Measurements from ENCODE around the gene CARD9. TPM values are rescaled to one million over a fixed set of nuclear protein-coding genes. Genes with fewer than 3 reads are reported as not detected.
"Not testable (repeated sequence)": the region's sequence is repeated elsewhere in the genome, so short reads cannot be mapped to it uniquely, and the experiment has no call there.

The CARD9 gene
- total RNA-seq, 1 donor from 2014 or later = 4.3 TPM

DNA sequence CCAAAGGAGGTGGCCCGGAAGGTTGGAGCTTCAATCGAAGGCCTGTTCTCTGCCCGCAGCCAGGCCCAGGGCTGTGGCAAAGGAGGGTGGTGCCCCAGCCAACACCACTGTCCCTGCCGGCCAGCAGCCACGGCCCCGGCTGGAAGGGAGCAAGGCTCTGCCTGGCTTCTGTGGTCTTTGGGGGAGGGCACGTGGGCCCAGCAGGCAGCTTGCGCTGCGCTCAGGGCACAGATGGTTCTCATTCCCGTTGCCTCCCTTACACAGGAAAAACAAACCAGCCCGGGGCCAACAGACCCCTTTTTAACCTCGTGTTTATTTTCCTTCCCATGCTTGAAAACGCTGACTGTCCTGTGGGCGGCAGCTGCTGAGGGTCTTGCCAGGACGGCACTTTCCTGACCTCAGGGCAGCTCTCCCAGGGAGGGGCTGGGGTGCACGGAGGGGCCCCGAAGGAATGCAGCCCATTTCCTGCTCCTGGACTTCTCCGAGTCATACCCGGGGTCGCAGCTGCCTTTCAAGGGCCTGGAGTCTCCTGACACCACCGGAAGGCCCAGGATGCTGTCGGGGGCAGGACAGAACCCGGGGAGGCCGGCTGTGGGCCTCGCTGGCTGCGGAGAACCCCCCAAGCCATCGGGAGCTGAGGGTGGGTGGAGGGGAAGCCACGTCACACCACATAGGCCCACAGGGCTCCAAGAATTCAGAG, 47.3 kb downstream of the CARD9 start:
- no peak for DNase-seq (ENCODE audit: low spot score)

DNA sequence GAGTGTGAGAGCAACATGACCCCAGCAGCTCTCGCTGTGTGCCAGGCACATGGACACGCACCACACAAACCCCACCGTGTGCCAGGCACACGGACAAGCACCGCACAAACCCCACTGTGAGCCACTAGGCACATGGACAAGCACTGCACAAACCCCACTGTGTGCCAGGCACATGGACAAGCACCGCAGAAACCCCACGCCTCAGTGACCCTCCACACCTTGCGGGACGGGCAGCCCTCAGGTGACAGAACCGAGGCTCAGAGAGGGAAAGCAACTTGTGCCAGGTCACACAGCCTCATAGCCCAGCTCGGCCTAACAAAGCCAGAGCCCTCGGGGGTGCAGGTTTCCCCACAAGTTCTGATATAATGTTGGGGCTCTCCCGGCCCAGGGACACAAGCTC, 48.1 kb downstream of the CARD9 start:
- no peak for DNase-seq (ENCODE audit: low spot score)

DNA sequence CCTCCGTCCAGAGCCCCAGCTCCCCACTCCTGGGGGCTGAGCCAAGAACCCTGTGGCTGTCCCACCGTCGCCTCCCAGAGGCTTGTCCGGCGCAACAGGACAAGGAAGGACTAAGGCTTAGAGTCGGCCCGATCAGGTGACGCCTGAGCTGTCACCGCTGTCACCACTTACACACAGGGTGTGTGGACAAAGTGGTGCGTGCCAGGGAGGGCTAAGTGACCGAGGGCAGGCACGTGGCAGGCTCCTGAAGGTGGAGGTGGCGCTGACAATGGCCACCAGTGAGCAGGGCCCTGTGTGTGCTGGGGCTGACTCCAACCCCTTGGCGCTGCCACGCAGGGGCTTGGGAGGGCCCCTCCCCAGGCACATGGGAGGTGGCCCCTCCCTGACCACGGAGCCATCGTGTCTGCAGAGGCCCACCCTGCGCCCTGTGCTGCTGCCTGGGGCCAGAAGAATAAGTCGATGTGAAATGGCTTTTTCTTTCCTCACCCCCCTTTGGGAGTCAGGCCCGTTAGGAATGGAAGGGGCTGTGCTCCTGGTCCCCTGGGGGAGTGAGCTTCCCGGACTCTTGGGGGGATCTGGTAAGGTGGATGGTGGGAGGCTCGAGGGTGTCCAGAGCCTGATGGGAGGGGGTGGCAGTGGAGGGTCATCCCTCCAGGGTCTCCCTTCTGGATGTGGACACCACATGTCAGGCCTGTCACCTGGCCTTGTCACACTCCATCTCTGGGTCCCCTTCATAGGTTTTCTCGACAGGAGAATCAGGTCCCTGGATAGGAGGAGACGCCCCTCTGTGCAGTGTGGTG, 48.8 kb downstream of the CARD9 start:
- DNase-seq (ENCODE audit: low spot score) = no peak

DNA sequence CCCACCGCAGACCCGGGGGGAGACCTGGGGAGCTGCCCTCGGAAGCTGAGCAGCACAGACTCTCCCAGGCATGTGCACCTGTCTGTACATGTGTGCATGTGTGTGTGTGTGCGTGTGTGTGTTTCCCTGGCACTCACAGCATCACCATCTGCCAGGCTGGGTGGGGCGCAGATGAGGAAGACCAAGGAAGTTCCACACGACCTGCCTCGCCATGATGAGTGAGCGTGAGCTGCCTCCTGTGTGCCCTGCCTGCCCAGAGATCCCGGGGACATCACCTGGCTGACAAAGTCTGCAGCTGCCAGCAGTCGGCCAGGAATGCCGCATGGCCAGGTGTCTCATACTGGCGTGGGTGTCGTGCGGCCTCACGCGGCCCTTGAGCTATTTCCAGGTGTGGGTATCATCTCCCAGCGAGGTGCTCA, 50.1 kb downstream of the CARD9 start:
- no peak for DNase-seq (ENCODE audit: low spot score)

DNA sequence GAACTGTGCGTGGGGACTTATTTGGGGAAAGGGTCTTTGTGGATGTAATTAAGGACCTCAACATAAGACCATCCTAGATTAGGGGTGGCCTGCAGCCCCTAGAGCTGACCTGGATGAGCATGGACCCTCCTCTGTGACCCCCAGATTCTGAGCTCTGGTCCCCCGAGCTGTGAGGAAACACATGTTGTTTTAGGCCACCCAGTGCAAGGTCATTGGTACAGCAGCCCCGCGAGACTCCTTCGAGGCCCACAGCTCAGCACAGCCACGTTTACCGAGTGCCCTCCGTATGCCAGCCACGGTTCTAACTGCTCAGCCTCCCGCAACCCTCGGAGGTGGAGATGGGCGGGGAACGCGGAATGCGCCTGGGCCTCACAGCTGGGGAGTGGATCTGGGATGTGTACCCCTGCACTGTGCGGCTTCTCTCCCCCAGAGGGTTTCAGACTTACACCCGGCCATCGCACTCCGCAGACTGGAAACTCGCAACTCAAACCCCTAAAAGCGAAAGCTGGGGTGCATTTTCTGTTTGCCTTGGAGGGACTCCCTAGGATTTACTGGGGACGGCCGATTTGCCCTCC, 50.6 kb downstream of the CARD9 start:
- DNase-seq (ENCODE audit: low spot score) = no peak

DNA sequence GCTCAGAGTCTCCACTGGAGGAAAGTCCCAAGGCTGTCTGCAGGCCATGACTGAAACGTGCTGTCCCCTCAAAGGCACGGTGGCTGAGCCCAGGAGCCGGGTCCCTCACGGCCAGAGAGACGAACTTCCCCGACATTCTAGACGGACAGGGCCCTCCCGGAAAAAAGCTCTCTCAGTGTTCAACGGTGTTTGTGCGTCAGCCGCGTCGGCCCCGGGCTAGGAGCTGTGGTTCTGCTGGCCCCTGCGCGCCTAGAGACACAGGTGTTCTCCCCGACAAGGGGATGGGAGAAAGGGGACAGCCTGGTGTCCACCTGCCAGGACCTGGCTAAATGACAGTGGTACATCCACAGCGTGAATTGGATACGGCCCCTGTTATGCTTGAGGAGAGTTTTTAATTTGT, 51.9 kb downstream of the CARD9 start:
- DNase-seq (ENCODE audit: low spot score) = no peak

DNA sequence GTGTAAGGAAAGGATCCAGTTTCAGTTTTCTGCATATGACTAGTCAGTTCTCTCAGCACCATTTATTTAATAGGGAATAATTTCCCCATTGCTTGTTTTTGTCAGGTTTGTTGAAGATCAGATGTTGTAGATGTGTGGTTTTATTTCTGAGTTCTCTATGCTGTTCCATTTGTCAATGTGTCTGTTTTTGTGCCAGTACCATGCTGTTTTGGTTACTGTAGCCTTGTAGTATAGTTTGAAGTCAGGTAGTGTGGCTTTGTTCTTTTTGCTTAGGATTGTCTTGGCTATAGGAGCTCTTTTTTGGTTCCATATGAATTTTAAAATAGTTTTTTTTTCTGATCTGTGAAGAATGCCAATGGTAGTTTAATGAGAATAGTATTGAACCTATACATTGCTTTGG, 52.5 kb downstream of the CARD9 start:
- DNase-seq (ENCODE audit: low spot score) = not testable (repeated sequence)

DNA sequence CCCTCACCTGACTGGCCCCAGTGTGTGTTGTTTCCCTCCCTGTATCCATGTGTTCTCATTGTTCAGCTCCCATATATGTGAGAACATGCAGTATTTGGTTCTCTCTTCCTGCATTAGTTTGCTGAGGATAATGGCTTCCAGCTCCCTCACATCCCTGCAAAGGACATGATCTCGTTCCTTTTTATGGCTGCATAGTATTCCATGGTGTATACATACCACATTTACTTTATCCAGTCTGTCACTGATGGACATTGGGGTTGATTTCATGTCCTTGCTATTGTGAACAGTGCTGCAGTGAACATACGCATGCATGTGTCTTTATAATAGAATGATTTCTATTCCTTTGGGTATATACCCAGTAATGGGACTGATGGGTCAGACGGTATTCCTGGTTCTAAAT, 53.5 kb downstream of the CARD9 start:
- not testable (repeated sequence) for DNase-seq (ENCODE audit: low spot score)

DNA sequence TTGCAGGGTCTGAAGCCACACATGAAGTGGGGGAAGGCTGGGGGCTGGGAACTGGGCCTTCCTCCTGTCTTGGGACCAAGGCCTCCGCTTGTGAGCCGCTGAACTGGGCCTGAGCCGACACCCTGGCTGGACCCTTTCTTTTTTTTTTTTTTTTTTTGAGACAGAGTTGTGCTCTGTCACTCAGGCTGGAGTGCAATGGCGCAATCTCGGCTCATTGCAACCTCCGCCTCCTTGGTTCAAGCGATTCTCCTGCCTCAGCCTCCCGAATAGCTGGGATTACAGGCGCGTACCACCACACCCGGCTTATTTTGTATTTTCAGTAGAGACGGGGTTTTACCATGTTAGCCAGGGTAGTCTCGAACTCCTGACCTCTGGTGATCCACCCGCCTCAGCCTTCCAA, 54.2 kb downstream of the CARD9 start:
- not testable (repeated sequence) for DNase-seq (ENCODE audit: low spot score)

DNA sequence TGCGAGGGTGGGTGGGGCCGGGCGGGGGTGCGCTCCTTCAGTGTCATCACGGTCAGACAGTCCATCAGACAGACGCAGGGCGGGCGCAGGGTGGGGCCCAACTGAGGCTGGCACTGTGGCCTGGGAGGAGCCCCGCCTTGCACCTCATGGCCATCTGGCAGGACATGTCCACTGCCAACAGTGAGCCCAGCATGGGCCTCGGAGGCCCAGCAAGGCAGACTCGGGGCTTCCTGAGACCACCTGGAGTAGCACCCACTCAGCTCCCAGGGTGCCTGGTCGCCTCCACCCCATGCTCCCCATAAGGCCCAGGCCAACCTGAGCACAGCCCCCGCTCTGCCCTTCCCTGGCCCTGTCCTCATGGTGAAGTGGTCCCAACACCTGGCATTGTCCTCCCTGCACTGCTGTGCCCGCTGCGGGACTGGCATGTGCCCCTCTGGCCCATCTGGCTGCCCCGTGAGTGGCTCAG, 54.7 kb downstream of the CARD9 start:
- no peak for DNase-seq (ENCODE audit: low spot score)

DNA sequence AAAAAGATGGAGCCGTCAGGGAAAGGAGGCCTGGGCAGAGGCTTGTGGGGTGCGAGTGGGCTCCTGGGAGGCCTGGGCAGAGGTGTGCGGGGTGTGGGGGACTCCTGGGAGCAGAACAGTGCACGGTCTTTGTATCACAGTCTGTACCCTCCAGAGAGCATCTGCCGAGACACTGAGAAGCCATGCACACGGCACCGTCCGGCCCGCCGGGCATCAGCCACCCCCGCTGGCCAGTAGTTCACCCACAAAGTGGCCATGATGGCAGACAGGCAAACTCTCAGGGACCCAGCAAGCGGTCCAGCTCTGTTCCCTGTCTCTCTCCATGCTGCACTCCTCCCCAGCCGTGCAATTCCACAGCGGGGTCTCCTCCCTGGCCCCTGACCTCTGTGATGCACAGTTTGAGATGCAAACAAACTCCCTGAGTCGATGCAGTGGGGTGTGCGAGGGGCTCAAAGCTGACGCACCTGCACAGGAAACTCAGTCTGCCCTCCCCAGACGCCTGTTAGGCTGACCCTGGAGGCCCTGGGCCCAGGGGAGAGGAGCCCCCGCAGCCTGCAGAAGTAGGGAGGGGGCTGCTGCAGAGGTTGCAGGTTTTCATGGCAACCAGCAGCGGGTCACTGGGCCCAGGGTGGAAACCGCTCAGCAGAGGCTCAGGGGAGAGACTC, 55.2 kb downstream of the CARD9 start:
- DNase-seq (ENCODE audit: low spot score) = no peak

DNA sequence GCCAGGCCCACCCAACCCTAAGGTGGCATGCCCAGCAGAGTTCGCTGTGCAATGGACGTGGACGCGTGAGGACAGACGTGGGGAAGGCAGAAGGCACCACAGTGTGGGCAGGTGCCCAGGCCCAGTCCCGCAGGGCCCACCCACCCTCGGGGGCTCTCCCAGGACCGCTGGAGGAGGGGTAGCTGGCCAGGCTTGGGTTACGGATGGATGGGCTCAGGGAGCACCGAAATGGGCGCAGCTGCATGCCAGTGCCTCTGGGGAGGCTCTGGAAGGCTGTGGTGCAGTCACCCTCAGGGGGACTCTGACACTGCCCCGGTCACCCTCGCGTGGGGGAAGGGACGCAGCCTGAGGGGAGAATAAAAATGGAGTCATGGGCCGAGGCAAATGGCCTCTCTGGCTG, 55.8 kb downstream of the CARD9 start:
- no peak for DNase-seq (ENCODE audit: low spot score)

DNA sequence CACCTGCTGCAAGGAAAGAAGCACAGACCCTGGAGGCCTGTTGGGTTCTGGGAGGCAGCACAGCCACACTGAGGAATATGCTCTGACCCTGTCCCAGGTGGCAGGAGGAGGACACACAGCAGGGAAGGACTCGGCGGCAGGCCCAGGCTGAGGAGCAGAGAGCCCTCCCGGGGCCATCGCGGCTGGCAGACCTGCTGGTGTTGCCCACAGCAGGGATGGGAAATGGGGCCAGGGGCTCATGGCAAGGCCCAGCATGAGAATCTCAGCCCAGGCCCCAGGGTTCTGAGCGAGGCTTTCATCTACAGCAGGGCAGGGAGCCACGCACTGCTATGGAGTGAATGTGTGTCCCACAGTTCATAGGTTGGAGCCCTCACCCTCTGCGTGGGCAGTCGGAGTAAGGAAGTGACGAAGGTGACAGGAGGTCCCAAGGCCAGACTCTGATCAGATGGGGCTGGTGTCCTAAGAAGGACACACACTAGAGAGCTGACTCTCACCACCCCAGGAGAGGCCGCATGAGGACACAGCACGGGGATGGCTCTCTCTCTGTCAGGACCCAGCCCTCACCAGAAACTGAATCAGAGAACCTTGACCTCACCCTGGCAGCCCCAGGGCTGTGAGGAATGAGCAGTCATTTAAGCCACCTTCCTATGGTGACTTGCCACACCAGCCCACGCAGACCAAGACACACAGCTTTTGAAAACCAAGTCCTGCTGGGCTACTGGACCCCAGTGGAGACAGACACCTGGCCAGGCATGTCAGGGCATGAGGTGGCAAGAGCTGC, 56.4 kb downstream of the CARD9 start:
- DNase-seq (ENCODE audit: low spot score) = no peak

DNA sequence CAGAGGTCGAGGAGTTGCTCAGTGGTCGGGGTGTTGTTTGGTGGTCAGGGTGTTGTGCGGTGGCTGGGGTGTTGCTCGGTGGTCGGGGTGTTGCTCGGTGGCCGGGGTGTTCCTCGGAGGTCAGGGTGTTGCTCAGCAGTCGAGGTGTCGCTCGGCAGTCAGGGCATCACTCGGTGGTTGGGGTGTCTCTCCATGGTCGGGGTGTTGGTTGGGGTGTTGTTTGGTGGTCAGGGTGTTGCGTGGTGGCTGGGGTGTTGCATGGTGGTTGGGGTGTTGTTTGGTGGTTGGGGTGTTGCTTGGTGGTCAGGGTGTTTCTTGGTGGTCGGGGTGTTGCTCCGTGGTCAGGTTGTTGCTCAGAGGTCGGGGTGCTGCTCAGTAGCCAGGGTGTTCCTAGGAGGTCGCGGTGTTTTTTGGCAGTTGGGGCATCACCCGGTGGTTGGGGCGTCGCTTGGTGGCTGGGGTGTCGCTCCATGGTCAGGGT, 57.2 kb downstream of the CARD9 start:
- DNase-seq (ENCODE audit: low spot score) = no peak

DNA sequence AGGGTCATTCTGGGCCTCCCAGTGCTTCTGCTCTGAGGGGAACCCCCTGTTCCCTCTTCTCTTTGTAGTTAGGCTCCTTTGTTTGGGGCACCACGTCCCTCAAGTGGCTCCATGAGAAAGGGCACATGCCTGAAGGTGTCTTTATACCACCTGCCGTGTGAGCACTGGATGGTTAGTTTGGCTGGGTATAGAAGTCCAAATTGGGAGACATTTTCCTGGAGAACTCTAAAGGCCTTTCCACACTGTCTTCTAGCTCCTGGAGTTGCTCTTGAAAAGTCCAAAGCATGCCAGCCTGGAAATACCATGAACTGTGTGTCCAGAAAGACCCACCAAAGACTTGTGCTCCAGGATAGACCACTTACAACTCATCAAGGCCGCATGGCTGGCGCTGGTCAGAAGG, 58.5 kb downstream of the CARD9 start:
- no peak for DNase-seq (ENCODE audit: low spot score)

DNA sequence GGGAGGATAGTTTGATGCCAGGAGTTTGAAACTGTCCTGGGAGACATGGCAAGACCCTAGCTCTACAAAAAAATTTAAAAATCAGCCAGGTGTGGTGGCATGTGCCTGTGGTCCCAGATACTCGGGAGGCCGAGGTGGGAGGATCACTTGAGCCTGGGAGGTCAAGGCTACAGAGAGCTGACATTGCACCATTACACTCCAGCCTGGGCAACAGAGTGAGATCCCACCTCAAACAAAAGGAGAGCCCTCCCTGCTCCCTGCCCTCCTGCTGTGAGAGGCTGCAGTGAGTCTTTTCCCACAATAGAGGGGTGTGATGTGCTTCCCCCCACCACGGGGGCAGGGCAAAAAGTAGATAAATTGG, 59.4 kb downstream of the CARD9 start:
- DNase-seq (ENCODE audit: low spot score) = no peak

Other genes with a start within 250 kb of the CARD9 start
- gene LHX3, start 168.5 kb downstream of the CARD9 start, total RNA-seq = not detected
- gene QSOX2, start 127.9 kb downstream of the CARD9 start, total RNA-seq = 10.3 TPM
- gene CCDC187, start 69.6 kb downstream of the CARD9 start, total RNA-seq = not detected
- gene GPSM1, start 46.1 kb downstream of the CARD9 start, total RNA-seq = 11.0 TPM
- gene DNLZ, start 9.9 kb downstream of the CARD9 start, total RNA-seq = 22.6 TPM
- gene SNAPC4, start 26.5 kb upstream of the CARD9 start, total RNA-seq = 6.3 TPM
- gene ENTR1, start 36.9 kb upstream of the CARD9 start, total RNA-seq = 43.6 TPM
- 47.3 TPM for gene PMPCA, start 37.0 kb upstream of the CARD9 start, total RNA-seq
- gene INPP5E, start 66.2 kb upstream of the CARD9 start, total RNA-seq = 11.4 TPM
- gene SEC16A, start 109.4 kb upstream of the CARD9 start, total RNA-seq = 71.8 TPM
- 89.5 TPM for gene NOTCH1, start 172.4 kb upstream of the CARD9 start, total RNA-seq